ENCODE results near the gene PLCG2. TPM values are rescaled to one million over a fixed set of nuclear protein-coding genes. Genes with fewer than 3 reads are reported as not detected.

PLCG2 gene
- total and polyA plus RNA-seq, 2 of the 8 experiments (the other 6 are each of a cell fraction or from before 2014, with no cell fraction given) = 6.1 to 6.9 TPM

DNA sequence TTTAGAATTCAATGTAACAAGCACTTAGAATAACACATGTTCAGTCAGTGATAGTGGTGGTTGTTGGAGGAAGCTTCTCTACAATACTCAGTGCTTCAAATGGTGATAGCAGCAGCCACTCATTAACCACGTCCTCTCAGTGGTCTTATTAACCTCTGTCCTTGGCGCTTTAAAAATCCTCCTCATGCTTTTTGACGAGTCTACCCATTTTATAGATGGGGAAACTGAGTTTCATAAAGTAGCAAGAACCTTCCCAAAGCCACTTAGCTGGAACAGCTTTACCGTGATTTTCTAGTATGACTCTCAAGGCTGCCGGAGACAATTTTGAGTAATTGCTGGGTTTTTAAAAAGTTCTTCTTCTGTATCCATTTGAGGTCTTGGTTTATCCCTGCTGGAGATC is 47.4 kb downstream of the PLCG2 start (continued):
- TF ChIP-seq, protein P1, sequence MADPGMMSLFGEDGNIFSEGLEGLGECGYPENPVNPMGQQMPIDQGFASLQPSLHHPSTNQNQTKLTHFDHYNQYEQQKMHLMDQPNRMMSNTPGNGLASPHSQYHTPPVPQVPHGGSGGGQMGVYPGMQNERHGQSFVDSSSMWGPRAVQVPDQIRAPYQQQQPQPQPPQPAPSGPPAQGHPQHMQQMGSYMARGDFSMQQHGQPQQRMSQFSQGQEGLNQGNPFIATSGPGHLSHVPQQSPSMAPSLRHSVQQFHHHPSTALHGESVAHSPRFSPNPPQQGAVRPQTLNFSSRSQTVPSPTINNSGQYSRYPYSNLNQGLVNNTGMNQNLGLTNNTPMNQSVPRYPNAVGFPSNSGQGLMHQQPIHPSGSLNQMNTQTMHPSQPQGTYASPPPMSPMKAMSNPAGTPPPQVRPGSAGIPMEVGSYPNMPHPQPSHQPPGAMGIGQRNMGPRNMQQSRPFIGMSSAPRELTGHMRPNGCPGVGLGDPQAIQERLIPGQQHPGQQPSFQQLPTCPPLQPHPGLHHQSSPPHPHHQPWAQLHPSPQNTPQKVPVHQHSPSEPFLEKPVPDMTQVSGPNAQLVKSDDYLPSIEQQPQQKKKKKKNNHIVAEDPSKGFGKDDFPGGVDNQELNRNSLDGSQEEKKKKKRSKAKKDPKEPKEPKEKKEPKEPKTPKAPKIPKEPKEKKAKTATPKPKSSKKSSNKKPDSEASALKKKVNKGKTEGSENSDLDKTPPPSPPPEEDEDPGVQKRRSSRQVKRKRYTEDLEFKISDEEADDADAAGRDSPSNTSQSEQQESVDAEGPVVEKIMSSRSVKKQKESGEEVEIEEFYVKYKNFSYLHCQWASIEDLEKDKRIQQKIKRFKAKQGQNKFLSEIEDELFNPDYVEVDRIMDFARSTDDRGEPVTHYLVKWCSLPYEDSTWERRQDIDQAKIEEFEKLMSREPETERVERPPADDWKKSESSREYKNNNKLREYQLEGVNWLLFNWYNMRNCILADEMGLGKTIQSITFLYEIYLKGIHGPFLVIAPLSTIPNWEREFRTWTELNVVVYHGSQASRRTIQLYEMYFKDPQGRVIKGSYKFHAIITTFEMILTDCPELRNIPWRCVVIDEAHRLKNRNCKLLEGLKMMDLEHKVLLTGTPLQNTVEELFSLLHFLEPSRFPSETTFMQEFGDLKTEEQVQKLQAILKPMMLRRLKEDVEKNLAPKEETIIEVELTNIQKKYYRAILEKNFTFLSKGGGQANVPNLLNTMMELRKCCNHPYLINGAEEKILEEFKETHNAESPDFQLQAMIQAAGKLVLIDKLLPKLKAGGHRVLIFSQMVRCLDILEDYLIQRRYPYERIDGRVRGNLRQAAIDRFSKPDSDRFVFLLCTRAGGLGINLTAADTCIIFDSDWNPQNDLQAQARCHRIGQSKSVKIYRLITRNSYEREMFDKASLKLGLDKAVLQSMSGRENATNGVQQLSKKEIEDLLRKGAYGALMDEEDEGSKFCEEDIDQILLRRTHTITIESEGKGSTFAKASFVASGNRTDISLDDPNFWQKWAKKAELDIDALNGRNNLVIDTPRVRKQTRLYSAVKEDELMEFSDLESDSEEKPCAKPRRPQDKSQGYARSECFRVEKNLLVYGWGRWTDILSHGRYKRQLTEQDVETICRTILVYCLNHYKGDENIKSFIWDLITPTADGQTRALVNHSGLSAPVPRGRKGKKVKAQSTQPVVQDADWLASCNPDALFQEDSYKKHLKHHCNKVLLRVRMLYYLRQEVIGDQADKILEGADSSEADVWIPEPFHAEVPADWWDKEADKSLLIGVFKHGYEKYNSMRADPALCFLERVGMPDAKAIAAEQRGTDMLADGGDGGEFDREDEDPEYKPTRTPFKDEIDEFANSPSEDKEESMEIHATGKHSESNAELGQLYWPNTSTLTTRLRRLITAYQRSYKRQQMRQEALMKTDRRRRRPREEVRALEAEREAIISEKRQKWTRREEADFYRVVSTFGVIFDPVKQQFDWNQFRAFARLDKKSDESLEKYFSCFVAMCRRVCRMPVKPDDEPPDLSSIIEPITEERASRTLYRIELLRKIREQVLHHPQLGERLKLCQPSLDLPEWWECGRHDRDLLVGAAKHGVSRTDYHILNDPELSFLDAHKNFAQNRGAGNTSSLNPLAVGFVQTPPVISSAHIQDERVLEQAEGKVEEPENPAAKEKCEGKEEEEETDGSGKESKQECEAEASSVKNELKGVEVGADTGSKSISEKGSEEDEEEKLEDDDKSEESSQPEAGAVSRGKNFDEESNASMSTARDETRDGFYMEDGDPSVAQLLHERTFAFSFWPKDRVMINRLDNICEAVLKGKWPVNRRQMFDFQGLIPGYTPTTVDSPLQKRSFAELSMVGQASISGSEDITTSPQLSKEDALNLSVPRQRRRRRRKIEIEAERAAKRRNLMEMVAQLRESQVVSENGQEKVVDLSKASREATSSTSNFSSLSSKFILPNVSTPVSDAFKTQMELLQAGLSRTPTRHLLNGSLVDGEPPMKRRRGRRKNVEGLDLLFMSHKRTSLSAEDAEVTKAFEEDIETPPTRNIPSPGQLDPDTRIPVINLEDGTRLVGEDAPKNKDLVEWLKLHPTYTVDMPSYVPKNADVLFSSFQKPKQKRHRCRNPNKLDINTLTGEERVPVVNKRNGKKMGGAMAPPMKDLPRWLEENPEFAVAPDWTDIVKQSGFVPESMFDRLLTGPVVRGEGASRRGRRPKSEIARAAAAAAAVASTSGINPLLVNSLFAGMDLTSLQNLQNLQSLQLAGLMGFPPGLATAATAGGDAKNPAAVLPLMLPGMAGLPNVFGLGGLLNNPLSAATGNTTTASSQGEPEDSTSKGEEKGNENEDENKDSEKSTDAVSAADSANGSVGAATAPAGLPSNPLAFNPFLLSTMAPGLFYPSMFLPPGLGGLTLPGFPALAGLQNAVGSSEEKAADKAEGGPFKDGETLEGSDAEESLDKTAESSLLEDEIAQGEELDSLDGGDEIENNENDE (IDR thresholded peaks at IDR 0.05; ENCODE audit: insufficient replicate concordance, low read length) = no peak
- TF ChIP-seq PHF8 (conservative IDR thresholded peaks at IDR 0.05; ENCODE audit: low read depth, low read length) (no peak), SIX5 (IDR thresholded peaks at IDR 0.05; ENCODE audit: low read depth, low read length) (no peak), KDM5A (IDR thresholded peaks at IDR 0.05; ENCODE audit: low read length) (no peak)
- TF ChIP-seq, protein P2, sequence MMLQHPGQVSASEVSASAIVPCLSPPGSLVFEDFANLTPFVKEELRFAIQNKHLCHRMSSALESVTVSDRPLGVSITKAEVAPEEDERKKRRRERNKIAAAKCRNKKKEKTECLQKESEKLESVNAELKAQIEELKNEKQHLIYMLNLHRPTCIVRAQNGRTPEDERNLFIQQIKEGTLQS (IDR thresholded peaks at IDR 0.05; ENCODE audit: insufficient read depth, low read depth, low read length) = no peak
